K562 (cell line): ENCODE results near the gene RNF19B. TPM values are rescaled to one million over a fixed set of nuclear protein-coding genes. Genes with fewer than 3 reads are reported as not detected.

Experiments
- ATF7 ChIP-seq: fragments of 450-650 bp; IDR thresholded peaks from 2 replicates; pipeline ENCODE4 v1.7.1; 2014; ENCODE audit warnings: mild to moderate bottlenecking, moderate library complexity
- CBX1 ChIP-seq: sonication (generic); IDR thresholded peaks from 2 replicates; pipeline ENCODE4 v1.6.1; 2016; ENCODE audit warnings: antibody characterized with exemption, low read depth, mild to moderate bottlenecking
- DPF2 ChIP-seq: fragments of 450-650 bp; IDR thresholded peaks from 2 replicates; pipeline ENCODE4 v1.6.1; 2016
- ELF4 ChIP-seq: fragments of 450-650 bp; formaldehyde crosslinking; IDR thresholded peaks from 2 replicates; pipeline ENCODE4 v1.4.0; 2022; ENCODE audit warnings: missing genetic modification characterization
- EP300 ChIP-seq: IDR thresholded peaks from 2 replicates; pipeline ENCODE4 v1.6.1; 2012; ENCODE audit warnings: low read length, improper control_type of control experiment
- FOSL1 ChIP-seq: fragments of 200-800 bp; sonication (Bioruptor generic); conservative IDR thresholded peaks from 2 replicates; pipeline ENCODE4 v1.6.1; 2016; ENCODE audit warnings: missing genetic modification characterization, missing compliant biosample characterization
- MEIS2 ChIP-seq: fragments of 450-650 bp; IDR thresholded peaks from 2 replicates; pipeline ENCODE4 v1.6.1; 2014; ENCODE audit warnings: mild to moderate bottlenecking; ENCODE audit not compliant: partially characterized antibody
- MXI1 ChIP-seq: IDR thresholded peaks from 2 replicates; pipeline ENCODE4 v1.6.1; 2011; ENCODE audit warnings: low read depth, mild to moderate bottlenecking, improper control_type of control experiment, low read length
- NFXL1 ChIP-seq: fragments of 450-650 bp; formaldehyde crosslinking; IDR thresholded peaks from 2 replicates; pipeline ENCODE4 v1.4.0; 2021; ENCODE audit warnings: mild to moderate bottlenecking
- POLR2H ChIP-seq: IDR thresholded peaks from 2 replicates; pipeline ENCODE4 v1.6.1; 2016; ENCODE audit warnings: missing genetic modification characterization, low read depth, mild to moderate bottlenecking, control low read depth, missing compliant biosample characterization, moderate library complexity
- PRPF4 ChIP-seq: fragments of 200-400 bp; formaldehyde crosslinking; IDR thresholded peaks from one replicate; pipeline ENCODE4 v1.6.1; 2017; ENCODE audit warnings: low read length, low read depth, mild to moderate bottlenecking; ENCODE audit not compliant: insufficient read depth, poor library complexity, severe bottlenecking
- PTTG1 ChIP-seq: fragments of 450-650 bp; IDR thresholded peaks from 2 replicates; pipeline ENCODE4 v1.6.1; 2016; ENCODE audit warnings: low read depth, mild to moderate bottlenecking, missing genetic modification characterization, missing compliant biosample characterization
- RBM14 ChIP-seq: fragments of 200-400 bp; formaldehyde crosslinking; IDR thresholded peaks from 2 replicates; pipeline ENCODE4 v1.6.1; 2018; ENCODE audit warnings: low read depth, mild to moderate bottlenecking, low read length, moderate library complexity, borderline replicate concordance; ENCODE audit not compliant: insufficient read depth
- RCOR1 ChIP-seq, 2 experiments: IDR thresholded peaks; 2 replicates each; pipeline ENCODE4 v1.6.1; 2012; ENCODE audit warnings: low read depth in 2 of 2, low read length in 2 of 2, borderline replicate concordance in 1 of 2, improper control_type of control experiment in 1 of 2
- STAT5B ChIP-seq: fragments of 250-450 bp; sonication (Bioruptor Pico); IDR thresholded peaks from 2 replicates; pipeline ENCODE4 v1.8.0; 2021; ENCODE audit warnings: mild to moderate bottlenecking, inconsistent platforms
- WHSC1 ChIP-seq: IDR thresholded peaks from one replicate; pipeline ENCODE4 v1.6.1; 2012; ENCODE audit warnings: low read length, control low read depth, inconsistent platforms
- ZNF174 ChIP-seq: fragments of 250-450 bp; sonication (Bioruptor Pico); IDR thresholded peaks from 2 replicates; pipeline ENCODE4 v1.4.0; 2020; ENCODE audit warnings: mild to moderate bottlenecking
- ZNF589 ChIP-seq: fragments of 200-800 bp; sonication (Bioruptor generic); IDR thresholded peaks from 2 replicates; pipeline ENCODE4 v1.6.1; 2016; ENCODE audit warnings: low read depth, missing genetic modification characterization, missing compliant biosample characterization
- polyA plus RNA-seq, 8 experiments: library from polyadenylated mRNA; depleted of rRNA in 4 of 8; stranded (reverse) in 5 of 8; unstranded in 3 of 8; fragments of >200 nt; fragmentation: Nextera tagmentation in 2 of 8; fragmentation: Illumina TruSeq in 1 of 8; extraction: Ambion mirVana in 2 of 8; extraction: Trizol in 1 of 8; gene quantifications; 2 replicates each; pipeline versions ENCODE4 v1.2.1 to v1.2.3, GENCODE V29; 2011 to 2014; ENCODE audit warnings: inconsistent platforms in 1 of 8, missing spikeins in 1 of 8
- total RNA-seq, 7 experiments: library from RNA; depleted of rRNA in 6 of 7; stranded (reverse); fragments of >200 nt in 6 of 7; fragmentation: Illumina TruSeq in 2 of 7; extraction: Trizol in 2 of 7; gene quantifications; 2 replicates each; pipeline versions ENCODE4 v1.2.1 to v1.2.3, GENCODE V29; 2011 to 2021; ENCODE audit warnings: low replicate concordance in 1 of 7
- TF ChIP-seq, protein P1 (sequence below), 2 experiments: fragments of 450-650 bp; IDR thresholded peaks; 2 replicates each; pipeline ENCODE4 v1.6.1; 2018; ENCODE audit warnings: mild to moderate bottlenecking in 2 of 2, low read depth in 1 of 2; ENCODE audit not compliant: partially characterized antibody in 2 of 2
- TF ChIP-seq, protein P2 (sequence below): fragments of 450-650 bp; conservative IDR thresholded peaks from 2 replicates; pipeline ENCODE4 v1.6.1; 2016; ENCODE audit warnings: missing genetic modification characterization, low read depth, mild to moderate bottlenecking, control low read depth, missing compliant biosample characterization
- TF ChIP-seq, protein P3 (sequence below): fragments of 200-800 bp; sonication (Bioruptor generic); IDR thresholded peaks from 2 replicates; pipeline ENCODE4 v1.6.1; 2017; ENCODE audit warnings: missing genetic modification characterization, missing compliant biosample characterization

The RNF19B gene
- total and polyA plus RNA-seq, 9 of the 15 experiments (the other 6 are each of a cell fraction or from before 2014, with no cell fraction given), result 2.6 to 14.9 (median 10.1) TPM

DNA sequence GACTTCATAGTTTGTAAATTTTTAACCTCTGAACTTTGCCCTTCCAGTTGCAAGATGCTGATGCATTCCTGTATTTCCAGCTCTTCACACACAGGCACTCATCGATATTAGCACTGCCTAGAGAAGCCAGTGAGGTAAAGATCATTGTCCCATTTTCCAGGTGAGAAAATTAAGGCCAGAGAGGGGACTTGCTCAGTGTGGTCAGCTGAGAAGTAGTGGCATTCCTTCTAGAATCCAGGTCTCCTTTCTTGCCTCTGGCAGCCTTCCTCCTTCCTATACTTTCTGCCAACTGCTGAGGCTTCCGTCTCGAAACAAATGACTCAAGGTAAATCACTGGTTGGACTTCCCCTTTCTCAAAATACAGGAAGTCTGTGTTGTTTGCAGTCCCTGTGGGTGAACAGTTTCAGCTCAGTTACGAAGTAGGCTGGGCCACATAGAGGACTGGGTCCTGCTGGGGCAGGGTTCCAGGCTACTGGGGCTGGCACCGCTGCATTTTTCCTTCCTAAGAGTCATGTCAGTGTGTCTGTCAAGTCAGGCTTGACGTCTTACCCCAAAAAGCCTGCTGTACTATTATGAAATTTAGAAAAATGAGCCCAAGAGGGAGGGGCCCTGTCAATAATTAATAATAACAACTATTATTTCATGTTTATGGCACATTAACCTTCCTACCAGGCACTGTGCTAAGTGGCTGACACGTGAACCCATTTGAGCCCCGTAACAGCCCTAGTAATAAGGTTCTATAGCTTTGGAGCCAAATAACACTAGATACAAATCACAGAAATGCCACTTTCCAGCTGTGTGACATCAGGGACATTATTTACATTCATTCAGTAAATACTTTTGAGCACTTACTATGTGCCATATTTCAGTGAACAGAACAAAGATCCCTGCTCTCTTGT is 16.6 kb upstream of the RNF19B start (continued):
- TF ChIP-seq, protein P1, sequence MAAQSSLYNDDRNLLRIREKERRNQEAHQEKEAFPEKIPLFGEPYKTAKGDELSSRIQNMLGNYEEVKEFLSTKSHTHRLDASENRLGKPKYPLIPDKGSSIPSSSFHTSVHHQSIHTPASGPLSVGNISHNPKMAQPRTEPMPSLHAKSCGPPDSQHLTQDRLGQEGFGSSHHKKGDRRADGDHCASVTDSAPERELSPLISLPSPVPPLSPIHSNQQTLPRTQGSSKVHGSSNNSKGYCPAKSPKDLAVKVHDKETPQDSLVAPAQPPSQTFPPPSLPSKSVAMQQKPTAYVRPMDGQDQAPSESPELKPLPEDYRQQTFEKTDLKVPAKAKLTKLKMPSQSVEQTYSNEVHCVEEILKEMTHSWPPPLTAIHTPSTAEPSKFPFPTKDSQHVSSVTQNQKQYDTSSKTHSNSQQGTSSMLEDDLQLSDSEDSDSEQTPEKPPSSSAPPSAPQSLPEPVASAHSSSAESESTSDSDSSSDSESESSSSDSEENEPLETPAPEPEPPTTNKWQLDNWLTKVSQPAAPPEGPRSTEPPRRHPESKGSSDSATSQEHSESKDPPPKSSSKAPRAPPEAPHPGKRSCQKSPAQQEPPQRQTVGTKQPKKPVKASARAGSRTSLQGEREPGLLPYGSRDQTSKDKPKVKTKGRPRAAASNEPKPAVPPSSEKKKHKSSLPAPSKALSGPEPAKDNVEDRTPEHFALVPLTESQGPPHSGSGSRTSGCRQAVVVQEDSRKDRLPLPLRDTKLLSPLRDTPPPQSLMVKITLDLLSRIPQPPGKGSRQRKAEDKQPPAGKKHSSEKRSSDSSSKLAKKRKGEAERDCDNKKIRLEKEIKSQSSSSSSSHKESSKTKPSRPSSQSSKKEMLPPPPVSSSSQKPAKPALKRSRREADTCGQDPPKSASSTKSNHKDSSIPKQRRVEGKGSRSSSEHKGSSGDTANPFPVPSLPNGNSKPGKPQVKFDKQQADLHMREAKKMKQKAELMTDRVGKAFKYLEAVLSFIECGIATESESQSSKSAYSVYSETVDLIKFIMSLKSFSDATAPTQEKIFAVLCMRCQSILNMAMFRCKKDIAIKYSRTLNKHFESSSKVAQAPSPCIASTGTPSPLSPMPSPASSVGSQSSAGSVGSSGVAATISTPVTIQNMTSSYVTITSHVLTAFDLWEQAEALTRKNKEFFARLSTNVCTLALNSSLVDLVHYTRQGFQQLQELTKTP (IDR thresholded peaks at IDR 0.05; ENCODE audit: low read depth in 1 of 2, partially characterized antibody in 2 of 2), result peak in 1 of 2 experiments; percentile 61
- TF ChIP-seq, protein P2, sequence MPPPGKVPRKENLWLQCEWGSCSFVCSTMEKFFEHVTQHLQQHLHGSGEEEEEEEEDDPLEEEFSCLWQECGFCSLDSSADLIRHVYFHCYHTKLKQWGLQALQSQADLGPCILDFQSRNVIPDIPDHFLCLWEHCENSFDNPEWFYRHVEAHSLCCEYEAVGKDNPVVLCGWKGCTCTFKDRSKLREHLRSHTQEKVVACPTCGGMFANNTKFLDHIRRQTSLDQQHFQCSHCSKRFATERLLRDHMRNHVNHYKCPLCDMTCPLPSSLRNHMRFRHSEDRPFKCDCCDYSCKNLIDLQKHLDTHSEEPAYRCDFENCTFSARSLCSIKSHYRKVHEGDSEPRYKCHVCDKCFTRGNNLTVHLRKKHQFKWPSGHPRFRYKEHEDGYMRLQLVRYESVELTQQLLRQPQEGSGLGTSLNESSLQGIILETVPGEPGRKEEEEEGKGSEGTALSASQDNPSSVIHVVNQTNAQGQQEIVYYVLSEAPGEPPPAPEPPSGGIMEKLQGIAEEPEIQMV (tag), result no peak
- TF ChIP-seq STAT5B (CRISPR knock-in tag) (no peak), ATF7 (peak; percentile 68), MXI1 (no peak), RCOR1 (IDR thresholded peaks at IDR 0.05; ENCODE audit: borderline replicate concordance in 1 of 2, low read depth in 2 of 2, low read length in 2 of 2) (peak in 1 of 2 experiments; percentile 61; a peak in 1 of 4 replicates), WHSC1 (no peak), ZNF174 (CRISPR knock-in tag) (no peak), RBM14 (no peak), EP300 (0 out of 2 replicates have a peak, but pooled peaks have one; percentile 17), FOSL1 (tag) (peak; percentile 76), PRPF4 (no peak), NFXL1 (CRISPR knock-in tag) (no peak), MEIS2 (peak; percentile 71), ELF4 (peak; percentile 78), CBX1 (0 out of 2 replicates have a peak, but pooled peaks have one; percentile 37), PTTG1 (tag) (no peak), DPF2 (0 out of 2 replicates have a peak, but pooled peaks have one; percentile 21), POLR2H (peak; percentile 85), ZNF589 (CRISPR knock-in tag) (peak; percentile 89)
- TF ChIP-seq, protein P3, sequence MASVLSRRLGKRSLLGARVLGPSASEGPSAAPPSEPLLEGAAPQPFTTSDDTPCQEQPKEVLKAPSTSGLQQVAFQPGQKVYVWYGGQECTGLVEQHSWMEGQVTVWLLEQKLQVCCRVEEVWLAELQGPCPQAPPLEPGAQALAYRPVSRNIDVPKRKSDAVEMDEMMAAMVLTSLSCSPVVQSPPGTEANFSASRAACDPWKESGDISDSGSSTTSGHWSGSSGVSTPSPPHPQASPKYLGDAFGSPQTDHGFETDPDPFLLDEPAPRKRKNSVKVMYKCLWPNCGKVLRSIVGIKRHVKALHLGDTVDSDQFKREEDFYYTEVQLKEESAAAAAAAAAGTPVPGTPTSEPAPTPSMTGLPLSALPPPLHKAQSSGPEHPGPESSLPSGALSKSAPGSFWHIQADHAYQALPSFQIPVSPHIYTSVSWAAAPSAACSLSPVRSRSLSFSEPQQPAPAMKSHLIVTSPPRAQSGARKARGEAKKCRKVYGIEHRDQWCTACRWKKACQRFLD (CRISPR knock-in tag), result peak; percentile 57; the same call in 1 of the 2 replicates
